HEK293 (cell line): ENCODE results near the gene SYNE2.

ENCODE experiments used
- CTCF ChIA-PET: fragments of 350-600 bp; formaldehyde crosslinking; extraction: SDS; loops from one replicate; lab custom pipeline; 2021; ENCODE audit warnings: antibody characterized with exemption; lab: Yijun Ruan, JAX
- POLR2A ChIA-PET: fragments of 300-600 bp; formaldehyde crosslinking; extraction: SDS; loops from one replicate; lab custom pipeline; 2020; ENCODE audit warnings: antibody characterized with exemption, inconsistent platforms; lab: Yijun Ruan, JAX
- H3K27ac ChIP-seq: fragments of 200-500 bp; sonication (Bioruptor generic); 2 replicates; pipeline ENCODE4 v1.5.1; 2014; ENCODE audit warnings: low read depth, low read length, control low read depth, inconsistent platforms; ENCODE audit errors: extremely low read depth
- H3K36me3 ChIP-seq, 2 experiments: fragments of 200-500 bp in 1 of 2; sonication (Bioruptor generic) in 1 of 2; 1 replicate in 1 of 2; 2 replicates in 1 of 2; pipeline ENCODE4 v1.5.1; 2014 to 2017; ENCODE audit warnings: inconsistent platforms in 2 of 2, low read length in 2 of 2; ENCODE audit not compliant: control insufficient read depth in 2 of 2, insufficient read depth in 1 of 2
- H3K4me1 ChIP-seq: fragments of 200-500 bp; sonication (Bioruptor generic); 2 replicates; pipeline ENCODE4 v1.5.1; 2014; ENCODE audit warnings: mild to moderate bottlenecking, low read length, inconsistent platforms; ENCODE audit not compliant: control insufficient read depth, insufficient read depth
- H3K4me3 ChIP-seq: 2 replicates; pipeline ENCODE4 v1.5.1; 2011; ENCODE audit warnings: low read depth, mild to moderate bottlenecking, control low read depth, low read length, moderate library complexity
- H3K9me3 ChIP-seq: fragments of 200-500 bp; sonication (Bioruptor generic); 2 replicates; pipeline ENCODE4 v1.5.1; 2014; ENCODE audit warnings: low read depth, low read length, inconsistent platforms; ENCODE audit not compliant: control insufficient read depth, insufficient read depth
- IKZF3 ChIP-seq: fragments of 450-650 bp; IDR thresholded peaks from 2 replicates; pipeline ENCODE4 v1.5.0; 2018; ENCODE audit warnings: missing biosample characterization, mild to moderate bottlenecking, missing genetic modification characterization, moderate library complexity
- TCF7L2 ChIP-seq: IDR thresholded peaks from 2 replicates; pipeline ENCODE4 v1.6.1; 2011; ENCODE audit warnings: low read depth, mild to moderate bottlenecking, inconsistent platforms, low read length, moderate library complexity, borderline replicate concordance
- ZBTB44 ChIP-seq: fragments of 450-650 bp; IDR thresholded peaks from 2 replicates; pipeline ENCODE4 v1.5.1; 2018; ENCODE audit warnings: missing biosample characterization, mild to moderate bottlenecking, missing genetic modification characterization
- ZNF114 ChIP-seq: fragments of 450-650 bp; formaldehyde crosslinking; IDR thresholded peaks from 2 replicates; pipeline ENCODE4 v1.5.0; 2017; ENCODE audit warnings: missing biosample characterization, missing genetic modification characterization
- ZNF140 ChIP-seq: fragments of 450-650 bp; formaldehyde crosslinking; IDR thresholded peaks from 2 replicates; pipeline ENCODE4 v1.5.1; 2016; ENCODE audit warnings: missing biosample characterization, missing genetic modification characterization
- ZNF202 ChIP-seq: fragments of 450-650 bp; formaldehyde crosslinking; IDR thresholded peaks from 2 replicates; pipeline ENCODE4 v1.5.1; 2016; ENCODE audit warnings: missing biosample characterization, missing genetic modification characterization, borderline replicate concordance
- ZNF214 ChIP-seq: fragments of 450-650 bp; formaldehyde crosslinking; IDR thresholded peaks from 2 replicates; pipeline ENCODE4 v1.5.1; 2017; ENCODE audit warnings: missing biosample characterization, mild to moderate bottlenecking, missing genetic modification characterization, borderline replicate concordance
- ZNF23 ChIP-seq: fragments of 450-650 bp; formaldehyde crosslinking; IDR thresholded peaks from 2 replicates; pipeline ENCODE4 v1.5.1; 2016; ENCODE audit warnings: missing biosample characterization, missing genetic modification characterization, borderline replicate concordance
- ZNF24 ChIP-seq: fragments of 450-650 bp; formaldehyde crosslinking; IDR thresholded peaks from 2 replicates; pipeline ENCODE4 v1.5.1; 2016; ENCODE audit warnings: missing biosample characterization, missing genetic modification characterization
- ZNF266 ChIP-seq: fragments of 450-650 bp; formaldehyde crosslinking; IDR thresholded peaks from 2 replicates; pipeline ENCODE4 v1.5.1; 2016; ENCODE audit warnings: missing biosample characterization, missing genetic modification characterization, low read depth
- ZNF302 ChIP-seq: fragments of 450-650 bp; formaldehyde crosslinking; IDR thresholded peaks from 2 replicates; pipeline ENCODE4 v1.5.1; 2016; ENCODE audit warnings: missing biosample characterization, missing genetic modification characterization, low read depth
- ZNF366 ChIP-seq: fragments of 450-650 bp; formaldehyde crosslinking; conservative IDR thresholded peaks from 2 replicates; pipeline ENCODE4 v1.5.1; 2016; ENCODE audit warnings: missing biosample characterization, missing genetic modification characterization
- ZNF433 ChIP-seq: fragments of 450-650 bp; formaldehyde crosslinking; IDR thresholded peaks from 2 replicates; pipeline ENCODE4 v1.5.1; 2016; ENCODE audit warnings: missing biosample characterization, missing genetic modification characterization, low read depth
- ZNF580 ChIP-seq: fragments of 450-650 bp; formaldehyde crosslinking; IDR thresholded peaks from 2 replicates; pipeline ENCODE4 v1.5.1; 2016; ENCODE audit warnings: missing biosample characterization, missing genetic modification characterization
- ZNF629 ChIP-seq: fragments of 450-650 bp; formaldehyde crosslinking; IDR thresholded peaks from 2 replicates; pipeline ENCODE4 v1.5.1; 2017; ENCODE audit warnings: missing biosample characterization, missing genetic modification characterization
- ZNF704 ChIP-seq: fragments of 450-650 bp; formaldehyde crosslinking; IDR thresholded peaks from 2 replicates; pipeline ENCODE4 v1.5.1; 2016; ENCODE audit warnings: missing biosample characterization, missing genetic modification characterization
- ZNF776 ChIP-seq: fragments of 450-650 bp; formaldehyde crosslinking; IDR thresholded peaks from 2 replicates; pipeline ENCODE4 v1.5.0; 2017; ENCODE audit warnings: missing biosample characterization, missing genetic modification characterization, borderline replicate concordance
- ZNF777 ChIP-seq: fragments of 450-650 bp; formaldehyde crosslinking; IDR thresholded peaks from 2 replicates; pipeline ENCODE4 v1.5.1; 2017; ENCODE audit warnings: missing biosample characterization, missing genetic modification characterization, borderline replicate concordance
- ZNF843 ChIP-seq: fragments of 450-650 bp; formaldehyde crosslinking; IDR thresholded peaks from 2 replicates; pipeline ENCODE4 v1.5.1; 2016; ENCODE audit warnings: missing biosample characterization, missing genetic modification characterization
- TF ChIP-seq, protein P1 (sequence below): fragments of 450-650 bp; formaldehyde crosslinking; IDR thresholded peaks from 2 replicates; pipeline ENCODE4 v1.5.1; 2016; ENCODE audit warnings: missing biosample characterization, missing genetic modification characterization
- TF ChIP-seq, protein P2 (sequence below): fragments of 450-650 bp; formaldehyde crosslinking; IDR thresholded peaks from 2 replicates; pipeline ENCODE4 v1.5.1; 2016; ENCODE audit warnings: missing biosample characterization, missing genetic modification characterization, low read depth
- TF ChIP-seq, protein P3 (sequence below): fragments of 450-650 bp; formaldehyde crosslinking; IDR thresholded peaks from 2 replicates; pipeline ENCODE4 v1.5.1; 2016; ENCODE audit warnings: missing biosample characterization, missing genetic modification characterization
- TF ChIP-seq, protein P4 (sequence below): fragments of 450-650 bp; formaldehyde crosslinking; IDR thresholded peaks from 2 replicates; pipeline ENCODE4 v1.5.1; 2017; ENCODE audit warnings: missing biosample characterization, missing genetic modification characterization

SYNE2 gene

GRCh38 chr14:63933110-63933509 is 80.3 kb downstream of the SYNE2 start:
- Histone ChIP-seq H3K36me3 (no peaks in the 10 kb centered on the region; a peak in 1 of 3 replicates), H3K9me3 (no peaks in the 10 kb centered on the region), H3K4me3 (no peak overlapping the region), H3K4me1 (no peaks in the 10 kb centered on the region), H3K27ac (no peak overlapping the region)
- TF ChIP-seq ZNF23 (tag by site-specific recombination) (no peak), ZNF776 (tag by site-specific recombination) (no peak), ZNF433 (tag by site-specific recombination) (no peak), TCF7L2 (no peak), ZNF302 (tag by site-specific recombination) (no peak), IKZF3 (tag by site-specific recombination) (no peak), ZBTB44 (tag by site-specific recombination) (no peak), ZNF140 (tag by site-specific recombination) (no peak)
- TF ChIP-seq, protein P1, sequence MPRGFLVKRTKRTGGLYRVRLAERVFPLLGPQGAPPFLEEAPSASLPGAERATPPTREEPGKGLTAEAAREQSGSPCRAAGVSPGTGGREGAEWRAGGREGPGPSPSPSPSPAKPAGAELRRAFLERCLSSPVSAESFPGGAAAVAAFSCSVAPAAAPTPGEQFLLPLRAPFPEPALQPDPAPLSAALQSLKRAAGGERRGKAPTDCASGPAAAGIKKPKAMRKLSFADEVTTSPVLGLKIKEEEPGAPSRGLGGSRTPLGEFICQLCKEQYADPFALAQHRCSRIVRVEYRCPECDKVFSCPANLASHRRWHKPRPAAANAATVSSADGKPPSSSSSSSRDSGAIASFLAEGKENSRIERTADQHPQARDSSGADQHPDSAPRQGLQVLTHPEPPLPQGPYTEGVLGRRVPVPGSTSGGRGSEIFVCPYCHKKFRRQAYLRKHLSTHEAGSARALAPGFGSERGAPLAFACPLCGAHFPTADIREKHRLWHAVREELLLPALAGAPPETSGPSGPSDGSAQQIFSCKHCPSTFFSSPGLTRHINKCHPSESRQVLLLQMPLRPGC (tag by site-specific recombination) = no peak
- ChIA-PET POLR2A (no interaction called here), CTCF (no interaction called here)

DNA sequence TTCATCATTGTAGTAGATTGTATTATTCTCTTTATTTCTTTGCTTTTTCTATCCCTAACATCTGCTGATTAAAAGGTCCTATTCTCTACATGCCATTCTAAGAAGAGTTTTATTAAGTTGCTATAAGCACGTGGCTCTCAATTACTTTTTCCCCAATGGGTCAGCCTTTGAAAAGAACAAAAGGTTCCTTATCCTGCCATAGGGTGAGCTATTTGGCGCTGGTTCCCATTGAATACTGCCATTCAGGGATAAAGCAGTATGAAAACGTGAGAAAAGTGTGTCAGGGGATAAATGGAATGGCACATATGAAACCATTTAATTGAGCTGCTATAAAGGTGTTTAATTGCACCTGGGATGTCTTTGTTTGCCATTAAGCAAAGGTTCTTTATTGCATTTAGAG is 80.9 kb downstream of the SYNE2 start:
- Histone ChIP-seq H3K36me3 (no peaks in the 10 kb centered on the region; a peak in 1 of 3 replicates), H3K9me3 (no peaks in the 10 kb centered on the region), H3K4me1 (no peaks in the 10 kb centered on the region), H3K27ac (no peak overlapping the region), H3K4me3 (no peak overlapping the region)
- CTCF ChIA-PET = interaction anchor here (0.6 kb wide), 1 partner anchor 715 kb away, joined by 3 read pairs; no protein-coding TSS in a partner anchor
- POLR2A ChIA-PET = no interaction called here
- TF ChIP-seq, protein P2, sequence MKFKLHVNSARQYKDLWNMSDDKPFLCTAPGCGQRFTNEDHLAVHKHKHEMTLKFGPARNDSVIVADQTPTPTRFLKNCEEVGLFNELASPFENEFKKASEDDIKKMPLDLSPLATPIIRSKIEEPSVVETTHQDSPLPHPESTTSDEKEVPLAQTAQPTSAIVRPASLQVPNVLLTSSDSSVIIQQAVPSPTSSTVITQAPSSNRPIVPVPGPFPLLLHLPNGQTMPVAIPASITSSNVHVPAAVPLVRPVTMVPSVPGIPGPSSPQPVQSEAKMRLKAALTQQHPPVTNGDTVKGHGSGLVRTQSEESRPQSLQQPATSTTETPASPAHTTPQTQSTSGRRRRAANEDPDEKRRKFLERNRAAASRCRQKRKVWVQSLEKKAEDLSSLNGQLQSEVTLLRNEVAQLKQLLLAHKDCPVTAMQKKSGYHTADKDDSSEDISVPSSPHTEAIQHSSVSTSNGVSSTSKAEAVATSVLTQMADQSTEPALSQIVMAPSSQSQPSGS (tag by site-specific recombination) = no peak
- no peak for TF ChIP-seq ZNF266 (tag by site-specific recombination)
- no peak for TF ChIP-seq ZNF580 (tag by site-specific recombination)
- no peak for TF ChIP-seq ZNF202
- TF ChIP-seq ZNF629 = no peak
- TF ChIP-seq ZNF366 (tag by site-specific recombination) = no peak
- no peak for TF ChIP-seq ZNF114 (tag by site-specific recombination)
- no peak for TF ChIP-seq ZNF777 (tag by site-specific recombination)
- TF ChIP-seq, protein P3, sequence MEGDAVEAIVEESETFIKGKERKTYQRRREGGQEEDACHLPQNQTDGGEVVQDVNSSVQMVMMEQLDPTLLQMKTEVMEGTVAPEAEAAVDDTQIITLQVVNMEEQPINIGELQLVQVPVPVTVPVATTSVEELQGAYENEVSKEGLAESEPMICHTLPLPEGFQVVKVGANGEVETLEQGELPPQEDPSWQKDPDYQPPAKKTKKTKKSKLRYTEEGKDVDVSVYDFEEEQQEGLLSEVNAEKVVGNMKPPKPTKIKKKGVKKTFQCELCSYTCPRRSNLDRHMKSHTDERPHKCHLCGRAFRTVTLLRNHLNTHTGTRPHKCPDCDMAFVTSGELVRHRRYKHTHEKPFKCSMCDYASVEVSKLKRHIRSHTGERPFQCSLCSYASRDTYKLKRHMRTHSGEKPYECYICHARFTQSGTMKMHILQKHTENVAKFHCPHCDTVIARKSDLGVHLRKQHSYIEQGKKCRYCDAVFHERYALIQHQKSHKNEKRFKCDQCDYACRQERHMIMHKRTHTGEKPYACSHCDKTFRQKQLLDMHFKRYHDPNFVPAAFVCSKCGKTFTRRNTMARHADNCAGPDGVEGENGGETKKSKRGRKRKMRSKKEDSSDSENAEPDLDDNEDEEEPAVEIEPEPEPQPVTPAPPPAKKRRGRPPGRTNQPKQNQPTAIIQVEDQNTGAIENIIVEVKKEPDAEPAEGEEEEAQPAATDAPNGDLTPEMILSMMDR (tag by site-specific recombination) = no peak
- TF ChIP-seq ZNF24 (tag by site-specific recombination) = no peak
- no peak for TF ChIP-seq ZNF704 (tag by site-specific recombination)
- TF ChIP-seq ZNF214 = no peak
- no peak for TF ChIP-seq ZNF843 (tag by site-specific recombination)
- TF ChIP-seq, protein P4, sequence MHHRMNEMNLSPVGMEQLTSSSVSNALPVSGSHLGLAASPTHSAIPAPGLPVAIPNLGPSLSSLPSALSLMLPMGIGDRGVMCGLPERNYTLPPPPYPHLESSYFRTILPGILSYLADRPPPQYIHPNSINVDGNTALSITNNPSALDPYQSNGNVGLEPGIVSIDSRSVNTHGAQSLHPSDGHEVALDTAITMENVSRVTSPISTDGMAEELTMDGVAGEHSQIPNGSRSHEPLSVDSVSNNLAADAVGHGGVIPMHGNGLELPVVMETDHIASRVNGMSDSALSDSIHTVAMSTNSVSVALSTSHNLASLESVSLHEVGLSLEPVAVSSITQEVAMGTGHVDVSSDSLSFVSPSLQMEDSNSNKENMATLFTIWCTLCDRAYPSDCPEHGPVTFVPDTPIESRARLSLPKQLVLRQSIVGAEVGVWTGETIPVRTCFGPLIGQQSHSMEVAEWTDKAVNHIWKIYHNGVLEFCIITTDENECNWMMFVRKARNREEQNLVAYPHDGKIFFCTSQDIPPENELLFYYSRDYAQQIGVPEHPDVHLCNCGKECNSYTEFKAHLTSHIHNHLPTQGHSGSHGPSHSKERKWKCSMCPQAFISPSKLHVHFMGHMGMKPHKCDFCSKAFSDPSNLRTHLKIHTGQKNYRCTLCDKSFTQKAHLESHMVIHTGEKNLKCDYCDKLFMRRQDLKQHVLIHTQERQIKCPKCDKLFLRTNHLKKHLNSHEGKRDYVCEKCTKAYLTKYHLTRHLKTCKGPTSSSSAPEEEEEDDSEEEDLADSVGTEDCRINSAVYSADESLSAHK (tag by site-specific recombination) = no peak
